ENCODE measurements around the gene COA1.

Gene COA1

GRCh38 chr7:43649755-43650274 is 79.5 kb downstream of the COA1 start:
- TF ChIP-seq ZNF274 (IDR thresholded peaks at IDR 0.05; ENCODE audit: low read depth, low read length): no peak
- peak overlapping the region; percentile 52; the same call in 1 of the 2 replicates for H3K4me3 ChIP-seq (ENCODE audit: low read length)

DNA sequence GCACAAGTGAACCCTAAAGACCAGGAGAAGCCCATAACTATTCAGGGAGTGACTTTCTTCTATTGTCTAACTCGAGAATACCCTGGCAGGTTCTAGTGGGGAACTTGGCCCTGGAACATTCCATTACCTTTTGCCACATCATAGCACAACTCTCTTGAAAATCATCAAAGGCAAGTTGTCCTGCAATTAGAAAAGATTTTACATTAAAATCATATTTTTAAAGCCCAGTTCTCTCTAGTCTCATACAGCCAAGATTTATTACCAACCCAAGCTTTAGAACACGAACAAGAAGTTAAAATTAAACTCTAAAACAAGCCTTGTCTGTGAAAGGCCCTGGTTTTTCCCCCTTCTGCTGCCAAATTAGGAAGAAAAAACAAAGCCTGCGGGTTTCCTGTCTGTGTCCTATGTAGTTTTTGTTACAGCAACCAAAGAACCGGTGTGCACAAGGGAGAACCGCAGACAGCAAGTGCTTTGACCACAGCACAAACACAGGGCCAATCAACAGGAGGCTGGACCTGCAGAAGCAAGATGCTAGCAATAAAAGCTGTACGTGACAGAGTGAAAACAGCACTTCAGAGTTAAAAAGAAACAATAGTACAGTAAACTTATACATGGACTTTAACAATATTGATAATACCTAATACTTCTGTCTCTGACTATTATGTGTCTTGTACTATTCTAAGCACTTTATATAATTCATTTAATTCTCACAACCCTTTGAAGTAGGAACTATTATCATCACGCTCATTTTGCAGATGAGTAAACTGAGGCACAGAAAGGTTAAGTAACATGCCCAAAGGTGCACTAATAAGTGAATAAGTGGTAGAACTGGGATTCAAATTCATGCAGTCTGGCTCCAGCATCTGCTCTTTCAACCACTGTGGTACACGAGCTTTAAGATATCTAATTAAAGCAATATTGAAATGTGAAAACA is 80.6 kb downstream of the COA1 start:
- H3K4me3 ChIP-seq (ENCODE audit: low read length): peak overlapping the region; percentile 52; the same call in 1 of the 2 replicates
- no peak for TF ChIP-seq ZNF274 (IDR thresholded peaks at IDR 0.05; ENCODE audit: low read depth, low read length)

- H3K4me3 ChIP-seq (ENCODE audit: low read length): peak overlapping the region; percentile 52; the same call in 1 of the 2 replicates
- TF ChIP-seq ZNF274 (IDR thresholded peaks at IDR 0.05; ENCODE audit: low read depth, low read length): no peak
Observed at GRCh38 chr7:43647673-43648472, 81.5 kb downstream of the COA1 start.

DNA sequence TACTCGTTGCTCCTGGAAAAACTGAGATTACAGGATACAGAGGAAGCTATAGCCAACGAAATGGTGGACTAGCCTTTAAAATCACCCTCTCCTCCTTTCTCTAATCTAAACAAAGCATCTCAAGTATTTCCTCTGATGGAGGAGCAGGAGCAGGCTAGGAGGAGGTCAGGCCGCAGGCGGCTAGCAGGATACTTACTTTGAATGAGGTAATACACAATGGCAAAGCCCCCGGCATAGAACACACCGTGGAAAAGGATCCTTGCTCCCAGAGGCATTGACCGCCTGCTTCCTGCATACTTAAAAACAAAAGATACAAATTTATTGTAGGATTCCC is 82.0 kb downstream of the COA1 start:
- peak overlapping the region; percentile 52; the same call in 1 of the 2 replicates for H3K4me3 ChIP-seq (ENCODE audit: low read length)

GRCh38 chr7:43646603-43647338 is 82.6 kb downstream of the COA1 start:
- peak overlapping the region; percentile 52; the same call in 1 of the 2 replicates for H3K4me3 ChIP-seq (ENCODE audit: low read length)
- no peak for TF ChIP-seq ZNF274 (IDR thresholded peaks at IDR 0.05; ENCODE audit: low read depth, low read length)

More for the DNA sequence above, 82.0 kb downstream of the COA1 start:
- no peak for TF ChIP-seq ZNF274 (IDR thresholded peaks at IDR 0.05; ENCODE audit: low read depth, low read length)

- H3K4me3 ChIP-seq (ENCODE audit: low read length): no peak overlapping the region; the same call in 1 of the 2 replicates
- no peak for TF ChIP-seq ZNF274 (IDR thresholded peaks at IDR 0.05; ENCODE audit: low read depth, low read length)
Observed at GRCh38 chr7:43645699-43646226, 83.6 kb downstream of the COA1 start.

GRCh38 chr7:43643846-43644245 is 85.5 kb downstream of the COA1 start:
- TF ChIP-seq ZNF274 (IDR thresholded peaks at IDR 0.05; ENCODE audit: low read depth, low read length): no peak

DNA sequence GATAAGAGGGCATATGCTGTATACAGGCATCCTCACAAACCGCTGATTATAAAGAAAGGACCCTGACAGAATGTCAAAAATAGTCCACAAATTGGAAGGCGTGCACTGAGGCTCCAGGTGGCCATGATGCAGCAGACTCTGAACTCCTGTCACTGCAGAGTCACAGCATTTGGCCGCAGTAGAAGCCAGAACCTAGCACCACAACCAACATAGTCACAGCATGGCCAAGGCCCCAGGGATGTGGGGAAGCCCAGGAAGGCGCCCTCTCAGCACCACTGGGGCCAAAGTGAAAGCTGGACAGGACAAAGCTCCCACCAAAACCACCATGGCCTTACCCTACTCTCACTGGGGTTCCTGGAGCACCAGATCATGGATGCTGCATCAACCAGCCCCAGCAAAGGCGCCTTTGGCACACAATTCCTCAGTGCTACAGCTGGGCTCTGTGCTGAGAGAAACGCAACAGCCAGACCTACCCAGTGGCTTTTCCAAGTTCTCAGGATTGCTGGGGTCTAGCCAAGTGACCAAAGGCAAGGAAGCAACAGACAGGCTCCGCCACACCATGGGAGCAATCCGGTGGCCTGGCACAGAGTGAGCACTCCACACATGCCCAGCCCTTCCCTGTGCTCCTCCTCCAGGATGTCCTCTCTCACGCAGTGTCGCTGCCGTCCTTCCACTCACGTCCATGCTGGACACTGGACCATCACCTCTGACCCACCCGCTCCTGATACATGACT is 86.3 kb downstream of the COA1 start:
- no peak for TF ChIP-seq ZNF274 (IDR thresholded peaks at IDR 0.05; ENCODE audit: low read depth, low read length)
- H3K4me3 ChIP-seq (ENCODE audit: low read length): no peak overlapping the region

More at GRCh38 chr7:43643846-43644245, 85.5 kb downstream of the COA1 start:
- no peak overlapping the region for H3K4me3 ChIP-seq (ENCODE audit: low read length)

GRCh38 chr7:43640679-43641078 is 88.6 kb downstream of the COA1 start:
- H3K4me3 ChIP-seq (ENCODE audit: low read length): no peak overlapping the region
- TF ChIP-seq ZNF274 (IDR thresholded peaks at IDR 0.05; ENCODE audit: low read depth, low read length): no peak

DNA sequence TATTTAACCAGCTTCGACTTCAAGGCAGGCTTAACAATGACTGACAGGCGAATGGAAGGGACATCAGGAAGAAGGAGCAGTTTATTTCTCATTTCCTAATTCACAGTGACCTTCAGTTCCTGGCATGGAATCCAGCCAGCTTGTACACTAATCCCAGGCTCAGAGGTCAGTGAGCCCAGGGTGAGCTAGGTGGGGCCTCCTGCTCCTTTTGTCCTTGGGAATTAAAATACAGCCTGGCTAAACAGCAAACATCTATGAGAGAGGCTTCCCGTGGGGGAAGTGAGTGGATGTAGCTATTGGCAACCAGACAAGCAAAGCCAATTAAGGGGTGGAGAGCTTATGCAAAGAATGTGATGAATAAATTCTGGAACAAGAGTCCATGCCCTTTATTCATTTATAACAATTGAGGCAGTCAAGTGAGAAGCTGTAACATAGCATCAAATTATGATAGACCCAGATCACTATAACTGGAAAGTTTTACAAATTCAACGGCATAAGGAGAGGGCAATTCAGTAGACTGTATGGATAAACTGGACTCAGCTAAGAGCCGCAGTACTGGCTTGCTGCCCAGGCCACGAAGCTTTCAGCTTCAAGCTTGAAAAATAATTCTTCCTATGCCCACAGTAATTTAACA is 89.3 kb downstream of the COA1 start:
- TF ChIP-seq ZNF274 (IDR thresholded peaks at IDR 0.05; ENCODE audit: low read depth, low read length): no peak
- no peak overlapping the region for H3K4me3 ChIP-seq (ENCODE audit: low read length)

DNA sequence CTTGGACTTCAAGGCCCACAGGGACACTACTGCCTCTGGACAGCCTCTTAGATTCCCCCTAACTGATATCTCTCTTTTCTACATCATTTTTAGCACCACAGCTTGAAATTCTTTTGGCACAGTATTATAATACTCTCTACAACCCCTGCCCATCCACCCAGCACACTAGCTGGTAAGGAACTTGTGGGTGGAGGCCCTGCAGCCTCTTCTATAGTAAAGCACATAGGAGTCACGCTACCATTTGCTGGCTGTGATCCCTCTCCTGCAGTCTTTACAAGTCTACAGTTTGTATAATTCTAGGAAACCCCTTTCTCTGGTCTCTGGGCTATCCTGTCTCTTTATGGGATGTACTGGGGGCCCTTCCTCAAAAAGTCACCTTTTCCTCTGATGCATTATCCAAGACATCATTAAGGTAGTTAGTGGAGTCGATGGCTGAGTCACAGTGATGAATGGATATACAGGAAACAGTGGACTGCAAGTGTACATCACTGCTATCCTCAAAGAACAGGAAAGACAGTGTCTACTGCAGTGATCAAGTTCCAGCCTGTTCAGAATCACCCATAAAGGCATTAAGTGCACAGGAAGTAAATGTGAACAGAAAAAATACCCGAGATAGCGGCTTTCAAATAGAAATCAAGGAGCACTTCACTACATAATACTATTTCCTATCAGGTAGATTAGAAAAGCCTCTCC is 92.1 kb downstream of the COA1 start:
- no peak for TF ChIP-seq ZNF274 (IDR thresholded peaks at IDR 0.05; ENCODE audit: low read depth, low read length)
- H3K4me3 ChIP-seq (ENCODE audit: low read length): no peak overlapping the region

GRCh38 chr7:43636093-43636492 is 93.2 kb downstream of the COA1 start:
- no peak overlapping the region for H3K4me3 ChIP-seq (ENCODE audit: low read length)
- TF ChIP-seq ZNF274 (IDR thresholded peaks at IDR 0.05; ENCODE audit: low read depth, low read length): no peak
